ENCODE results near the gene TMED8. TPM values are rescaled to one million over a fixed set of nuclear protein-coding genes. Genes with fewer than 3 reads are reported as not detected.
A peak's percentile ranks its signal among the peaks of the same experiment; 100 is the strongest.

The TMED8 gene
- total and polyA plus RNA-seq, 10 of the 15 experiments (the other 5 are each of a cell fraction or from before 2014, with no cell fraction given) = 7.3 to 39.1 (median 26.1) TPM

- TF ChIP-seq POLR2AphosphoS2 (IDR thresholded peaks at IDR 0.05; ENCODE audit: low read depth, low read length) (no peak), MEF2A (IDR thresholded peaks at IDR 0.05; ENCODE audit: insufficient read depth, low read depth, low read length) (no peak), BMI1 (IDR thresholded peaks at IDR 0.05; ENCODE audit: borderline replicate concordance) (peak; percentile 93), NR2C1 (IDR thresholded peaks at IDR 0.05) (no peak), CHD2 (IDR thresholded peaks at IDR 0.05; ENCODE audit: borderline replicate concordance, low read depth, low read length) (no peak), CHD1 (IDR thresholded peaks at IDR 0.05; ENCODE audit: low read depth, low read length) (no peak), CBFB (IDR thresholded peaks at IDR 0.05; ENCODE audit: low read depth) (no peak), BRCA1 (IDR thresholded peaks at IDR 0.05; ENCODE audit: low read depth, low read length) (no peak), IKZF2 (IDR thresholded peaks at IDR 0.05) (no peak), ZNF687 (IDR thresholded peaks at IDR 0.05) (peak; percentile 62; the same call in 1 of the 2 replicates), TARDBP (IDR thresholded peaks at IDR 0.05; ENCODE audit: borderline replicate concordance) (no peak), FOXM1 (IDR thresholded peaks at IDR 0.05; ENCODE audit: low read depth, low read length) (no peak), HDAC2 (IDR thresholded peaks at IDR 0.05) (no peak), CREB1 (IDR thresholded peaks at IDR 0.05; ENCODE audit: low read depth) (no peak), KDM1A (IDR thresholded peaks at IDR 0.05; ENCODE audit: borderline replicate concordance) (no peak), RUNX3 (IDR thresholded peaks at IDR 0.05; ENCODE audit: low read length) (no peak), GABPA (IDR thresholded peaks at IDR 0.05; ENCODE audit: low read depth) (peak; percentile 89), RAD51 (IDR thresholded peaks at IDR 0.05) (no peak), PBX3 (IDR thresholded peaks at IDR 0.05; ENCODE audit: insufficient replicate concordance, low read depth, low read length) (no peak), CREM (IDR thresholded peaks at IDR 0.05; ENCODE audit: low read depth) (no peak), NKRF (conservative IDR thresholded peaks at IDR 0.05) (peak; percentile 98), ZNF622 (IDR thresholded peaks at IDR 0.05) (no peak), SMARCA5 (IDR thresholded peaks at IDR 0.05) (peak; percentile 74; the same call in 1 of the 2 replicates)
Measured at GRCh38 chr14:77376771-77377501, at the start of gene TMED8, which contains the start of gene SAMD15 (continued).
